ENCODE data around the gene IFITM10.

IFITM10 gene

GRCh38 chr11:1752907-1753228 is 2.5 kb upstream of the IFITM10 start:
- DNase-seq (ENCODE audit: low spot score) = no peak

- DNase-seq (ENCODE audit: low spot score) = no peak
Observed at GRCh38 chr11:1751999-1752906, 1.9 kb upstream of the IFITM10 start.

- DNase-seq (ENCODE audit: low spot score) = no peak
Observed at GRCh38 chr11:1751531-1751921, 1.1 kb upstream of the IFITM10 start.

- no peak for DNase-seq (ENCODE audit: low spot score)
Observed at GRCh38 chr11:1750840-1751530, 590 bp upstream of the IFITM10 start.

GRCh38 chr11:1749395-1750351 is 722 bp downstream of the IFITM10 start:
- no peak for DNase-seq (ENCODE audit: low spot score)

- no peak for DNase-seq (ENCODE audit: low spot score)
Observed at GRCh38 chr11:1748636-1749394, 1.6 kb downstream of the IFITM10 start.

- DNase-seq (ENCODE audit: low spot score) = no peak
Observed at GRCh38 chr11:1747753-1748635, 2.4 kb downstream of the IFITM10 start.

GRCh38 chr11:1746956-1747752 is 3.2 kb downstream of the IFITM10 start:
- no peak for DNase-seq (ENCODE audit: low spot score)

GRCh38 chr11:1746511-1746931 is 3.9 kb downstream of the IFITM10 start:
- DNase-seq (ENCODE audit: low spot score) = no peak

- DNase-seq (ENCODE audit: low spot score) = no peak
Observed at GRCh38 chr11:1745701-1746320, 4.6 kb downstream of the IFITM10 start.

GRCh38 chr11:1744891-1745700 is 5.3 kb downstream of the IFITM10 start:
- no peak for DNase-seq (ENCODE audit: low spot score)

GRCh38 chr11:1744137-1744886 is 6.1 kb downstream of the IFITM10 start:
- DNase-seq (ENCODE audit: low spot score) = no peak

GRCh38 chr11:1743585-1744136 is 6.7 kb downstream of the IFITM10 start:
- no peak for DNase-seq (ENCODE audit: low spot score)

GRCh38 chr11:1742869-1743584 is 7.4 kb downstream of the IFITM10 start:
- DNase-seq (ENCODE audit: low spot score) = no peak

- DNase-seq (ENCODE audit: low spot score) = no peak
Observed at GRCh38 chr11:1742371-1742770, 8.0 kb downstream of the IFITM10 start.

- no peak for DNase-seq (ENCODE audit: low spot score)
Observed at GRCh38 chr11:1741741-1742140, 8.7 kb downstream of the IFITM10 start.

Measured in left forelimb (tissue), 1 donor.